Measurements from ENCODE around the gene VEZF1. TPM values are rescaled to one million over a fixed set of nuclear protein-coding genes. Genes with fewer than 3 reads are reported as not detected.

Gene VEZF1
- polyA plus RNA-seq, 2 of the 4 experiments (the other 2 are of a cell fraction), result 50.3 to 57.7 TPM

DNA sequence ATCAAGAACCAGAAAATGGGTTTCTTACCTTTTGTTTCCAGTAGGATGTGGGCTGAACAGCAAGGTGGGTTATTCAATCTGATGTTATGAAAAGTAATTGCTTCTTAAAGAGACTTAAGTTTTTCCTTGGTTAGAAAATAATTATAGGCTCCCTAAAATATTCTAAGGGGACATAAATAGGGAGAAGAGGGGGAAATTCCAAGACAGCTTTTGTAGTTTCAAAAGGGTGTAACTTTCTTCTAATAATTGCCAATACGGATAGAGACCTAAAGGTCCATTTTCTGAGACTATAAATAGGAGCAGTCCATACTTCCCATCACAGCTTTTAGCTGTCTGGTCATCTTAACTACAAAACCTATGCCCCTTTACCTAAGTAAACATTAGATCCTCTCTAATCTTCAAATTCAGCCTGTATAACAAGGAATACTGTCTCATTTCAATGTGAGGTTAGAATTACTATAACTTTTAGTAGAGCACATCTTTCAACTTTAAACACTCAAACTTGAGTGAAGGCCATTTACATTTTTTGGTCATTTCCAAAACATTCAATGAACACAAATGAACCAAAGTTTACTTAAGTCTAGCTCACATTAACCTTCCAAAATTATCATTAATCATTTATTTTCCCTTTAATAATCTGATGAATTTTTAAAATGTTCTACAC lies 13.5 kb upstream of the VEZF1 start:
- POLR2A ChIA-PET, result interaction anchor here (0.7 to 3.6 kb wide), 3 partner anchors 54 to 146 kb away, joined by 3 to 16 read pairs (median 8); no protein-coding TSS in a partner anchor
- H3K4me3 ChIP-seq, result no peak overlapping the region
- H3K9me3 ChIP-seq, result no peaks in the 10 kb centered on the region
- H3K27ac ChIP-seq, result no peak overlapping the region
- no peak for DNase-seq (ENCODE audit: low read depth in 1 of 2, low spot score in 1 of 2)
- peaks cover 63% of the 10 kb centered on the region for H3K4me1 ChIP-seq
- no peak for FAIRE-seq
- peak overlapping the region; percentile 89 for H3K4me2 ChIP-seq
- CTCF ChIA-PET, result interaction anchor here (0.6 to 26.3 kb wide), 11 partner anchors 7 to 1026 kb away, joined by 3 to 1377 read pairs (median 12); partner anchors contain the start of genes CUEDC1, MRPS23 and VEZF1
- TF ChIP-seq HOXA7 (CRISPR knock-in tag; IDR thresholded peaks at IDR 0.05), result peak; percentile 92
- TF ChIP-seq FOSL2 (IDR thresholded peaks at IDR 0.05), result no peak
- no peak for TF ChIP-seq FOSL2 (CRISPR knock-in tag; IDR thresholded peaks at IDR 0.05)
- TF ChIP-seq RFX5 (IDR thresholded peaks at IDR 0.05), result no peak
- TF ChIP-seq, protein P1, sequence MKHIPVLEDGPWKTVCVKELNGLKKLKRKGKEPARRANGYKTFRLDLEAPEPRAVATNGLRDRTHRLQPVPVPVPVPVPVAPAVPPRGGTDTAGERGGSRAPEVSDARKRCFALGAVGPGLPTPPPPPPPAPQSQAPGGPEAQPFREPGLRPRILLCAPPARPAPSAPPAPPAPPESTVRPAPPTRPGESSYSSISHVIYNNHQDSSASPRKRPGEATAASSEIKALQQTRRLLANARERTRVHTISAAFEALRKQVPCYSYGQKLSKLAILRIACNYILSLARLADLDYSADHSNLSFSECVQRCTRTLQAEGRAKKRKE (CRISPR knock-in tag; IDR thresholded peaks at IDR 0.05; ENCODE audit: low read depth), result no peak
- TF ChIP-seq MYC (IDR thresholded peaks at IDR 0.05; ENCODE audit: borderline replicate concordance, low read length), result no peak
- TF ChIP-seq, protein P2, sequence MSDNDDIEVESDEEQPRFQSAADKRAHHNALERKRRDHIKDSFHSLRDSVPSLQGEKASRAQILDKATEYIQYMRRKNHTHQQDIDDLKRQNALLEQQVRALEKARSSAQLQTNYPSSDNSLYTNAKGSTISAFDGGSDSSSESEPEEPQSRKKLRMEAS (IDR thresholded peaks at IDR 0.05), result no peak
- no peak for TF ChIP-seq CEBPB (IDR thresholded peaks at IDR 0.05)
- no peak for TF ChIP-seq NR3C1 (IDR thresholded peaks at IDR 0.05)
- no peak for TF ChIP-seq EHMT2 (IDR thresholded peaks at IDR 0.05; ENCODE audit: low read depth)
- TF ChIP-seq CBX8 (IDR thresholded peaks at IDR 0.05), result no peak
- TF ChIP-seq CHD4 (IDR thresholded peaks at IDR 0.05; ENCODE audit: borderline replicate concordance), result no peak
- TF ChIP-seq, protein P3, sequence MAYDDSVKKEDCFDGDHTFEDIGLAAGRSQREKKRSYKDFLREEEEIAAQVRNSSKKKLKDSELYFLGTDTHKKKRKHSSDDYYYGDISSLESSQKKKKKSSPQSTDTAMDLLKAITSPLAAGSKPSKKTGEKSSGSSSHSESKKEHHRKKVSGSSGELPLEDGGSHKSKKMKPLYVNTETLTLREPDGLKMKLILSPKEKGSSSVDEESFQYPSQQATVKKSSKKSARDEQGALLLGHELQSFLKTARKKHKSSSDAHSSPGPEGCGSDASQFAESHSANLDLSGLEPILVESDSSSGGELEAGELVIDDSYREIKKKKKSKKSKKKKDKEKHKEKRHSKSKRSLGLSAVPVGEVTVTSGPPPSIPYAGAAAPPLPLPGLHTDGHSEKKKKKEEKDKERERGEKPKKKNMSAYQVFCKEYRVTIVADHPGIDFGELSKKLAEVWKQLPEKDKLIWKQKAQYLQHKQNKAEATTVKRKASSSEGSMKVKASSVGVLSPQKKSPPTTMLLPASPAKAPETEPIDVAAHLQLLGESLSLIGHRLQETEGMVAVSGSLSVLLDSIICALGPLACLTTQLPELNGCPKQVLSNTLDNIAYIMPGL (CRISPR knock-in tag; IDR thresholded peaks at IDR 0.05; ENCODE audit: borderline replicate concordance), result peak; percentile 77; the same call in 1 of the 2 replicates
- no peak for TF ChIP-seq ZNF302 (CRISPR knock-in tag; IDR thresholded peaks at IDR 0.05)
- TF ChIP-seq ZC3H11A (IDR thresholded peaks at IDR 0.05), result no peak
- TF ChIP-seq RARB (CRISPR knock-in tag; IDR thresholded peaks at IDR 0.05), result peak; percentile 35; the same call in 1 of the 2 replicates
- TF ChIP-seq EHF (CRISPR knock-in tag; IDR thresholded peaks at IDR 0.05), result no peak
- TF ChIP-seq HDAC2 (IDR thresholded peaks at IDR 0.05), result no peak
- TF ChIP-seq TFCP2L1 (CRISPR knock-in tag; IDR thresholded peaks at IDR 0.05), result peak; percentile 15; the same call in 1 of the 2 replicates
- TF ChIP-seq, protein P4, sequence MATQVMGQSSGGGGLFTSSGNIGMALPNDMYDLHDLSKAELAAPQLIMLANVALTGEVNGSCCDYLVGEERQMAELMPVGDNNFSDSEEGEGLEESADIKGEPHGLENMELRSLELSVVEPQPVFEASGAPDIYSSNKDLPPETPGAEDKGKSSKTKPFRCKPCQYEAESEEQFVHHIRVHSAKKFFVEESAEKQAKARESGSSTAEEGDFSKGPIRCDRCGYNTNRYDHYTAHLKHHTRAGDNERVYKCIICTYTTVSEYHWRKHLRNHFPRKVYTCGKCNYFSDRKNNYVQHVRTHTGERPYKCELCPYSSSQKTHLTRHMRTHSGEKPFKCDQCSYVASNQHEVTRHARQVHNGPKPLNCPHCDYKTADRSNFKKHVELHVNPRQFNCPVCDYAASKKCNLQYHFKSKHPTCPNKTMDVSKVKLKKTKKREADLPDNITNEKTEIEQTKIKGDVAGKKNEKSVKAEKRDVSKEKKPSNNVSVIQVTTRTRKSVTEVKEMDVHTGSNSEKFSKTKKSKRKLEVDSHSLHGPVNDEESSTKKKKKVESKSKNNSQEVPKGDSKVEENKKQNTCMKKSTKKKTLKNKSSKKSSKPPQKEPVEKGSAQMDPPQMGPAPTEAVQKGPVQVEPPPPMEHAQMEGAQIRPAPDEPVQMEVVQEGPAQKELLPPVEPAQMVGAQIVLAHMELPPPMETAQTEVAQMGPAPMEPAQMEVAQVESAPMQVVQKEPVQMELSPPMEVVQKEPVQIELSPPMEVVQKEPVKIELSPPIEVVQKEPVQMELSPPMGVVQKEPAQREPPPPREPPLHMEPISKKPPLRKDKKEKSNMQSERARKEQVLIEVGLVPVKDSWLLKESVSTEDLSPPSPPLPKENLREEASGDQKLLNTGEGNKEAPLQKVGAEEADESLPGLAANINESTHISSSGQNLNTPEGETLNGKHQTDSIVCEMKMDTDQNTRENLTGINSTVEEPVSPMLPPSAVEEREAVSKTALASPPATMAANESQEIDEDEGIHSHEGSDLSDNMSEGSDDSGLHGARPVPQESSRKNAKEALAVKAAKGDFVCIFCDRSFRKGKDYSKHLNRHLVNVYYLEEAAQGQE (IDR thresholded peaks at IDR 0.05), result 0 out of 2 replicates have a peak, but pooled peaks have one; percentile 34
- TF ChIP-seq ZFP36 (IDR thresholded peaks at IDR 0.05; ENCODE audit: borderline replicate concordance, partially characterized antibody), result no peak
- TF ChIP-seq ESRRA (IDR thresholded peaks at IDR 0.05; ENCODE audit: borderline replicate concordance, low read length), result no peak
- no peak for TF ChIP-seq PHF8 (IDR thresholded peaks at IDR 0.05; ENCODE audit: borderline replicate concordance, low read depth)
- no peak for TF ChIP-seq CHD2 (IDR thresholded peaks at IDR 0.05; ENCODE audit: low read length, partially characterized antibody)
- no peak; the same call in 1 of the 2 replicates for TF ChIP-seq POLR2AphosphoS2 (conservative IDR thresholded peaks at IDR 0.05; ENCODE audit: low read length)
- TF ChIP-seq SMC3 (IDR thresholded peaks at IDR 0.05), result no peak
- no peak for ATAC-seq
- 28% methylated on average over 1 of the region's 1 CpG for WGBS (ENCODE audit: missing lambda C conversion rate)

All from A549 (cell line).